HG03045 (cell line): Measurements from ENCODE around the gene ACTN4.
"Not testable (repeated sequence)": the region's sequence is repeated elsewhere in the genome, so short reads cannot be mapped to it uniquely, and the experiment has no call there.

Source experiments
- ATAC-seq: cut with Tn5 transposase; IDR thresholded peaks from one replicate; pipeline ENCODE4 v1.9.1; 2021; ENCODE audit warnings: mild to moderate bottlenecking, moderate library complexity; ENCODE audit not compliant: unreplicated experiment

Gene ACTN4

DNA sequence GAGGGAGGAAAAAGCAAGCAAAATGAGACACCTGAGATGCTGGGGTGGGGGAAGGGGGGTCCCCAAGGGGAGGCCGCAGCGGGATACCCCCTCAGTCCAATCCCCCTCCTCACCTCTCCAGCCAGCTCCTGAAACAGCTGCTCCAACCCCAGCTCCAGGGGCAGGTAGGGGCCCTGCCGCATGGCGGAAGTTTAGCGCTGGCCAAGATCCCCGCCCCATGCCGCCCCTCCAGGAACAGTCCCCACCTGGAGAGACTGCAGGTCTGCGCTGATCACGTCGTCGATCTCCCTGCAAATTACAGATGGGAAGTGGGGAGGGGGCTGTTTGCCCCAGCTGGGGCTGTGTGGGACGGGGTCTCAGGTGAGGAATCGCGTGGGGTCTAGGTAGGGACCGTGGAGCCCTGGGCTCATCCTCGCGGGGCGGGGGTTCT is 87.8 kb downstream of the ACTN4 start:
- ATAC-seq: no peak

DNA sequence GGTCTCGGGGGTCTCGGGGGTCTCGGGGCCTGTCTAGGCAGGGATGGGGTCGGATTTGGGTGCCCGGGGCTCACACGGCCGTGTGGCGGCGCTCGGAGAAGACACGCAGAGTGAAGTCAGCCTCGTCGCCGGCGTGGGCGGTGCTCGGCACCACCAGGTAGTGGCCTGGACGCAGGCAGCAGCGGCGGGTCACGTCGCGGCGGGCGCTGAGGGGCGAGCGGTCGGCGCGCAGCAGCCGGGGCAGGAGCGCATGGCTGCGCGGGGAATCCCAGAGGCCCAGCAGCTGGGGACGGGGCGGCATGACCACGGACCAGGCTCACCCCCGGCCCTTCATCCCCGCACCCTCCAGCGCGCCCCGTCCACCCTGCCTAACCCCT is 88.6 kb downstream of the ACTN4 start:
- no peak for ATAC-seq

DNA sequence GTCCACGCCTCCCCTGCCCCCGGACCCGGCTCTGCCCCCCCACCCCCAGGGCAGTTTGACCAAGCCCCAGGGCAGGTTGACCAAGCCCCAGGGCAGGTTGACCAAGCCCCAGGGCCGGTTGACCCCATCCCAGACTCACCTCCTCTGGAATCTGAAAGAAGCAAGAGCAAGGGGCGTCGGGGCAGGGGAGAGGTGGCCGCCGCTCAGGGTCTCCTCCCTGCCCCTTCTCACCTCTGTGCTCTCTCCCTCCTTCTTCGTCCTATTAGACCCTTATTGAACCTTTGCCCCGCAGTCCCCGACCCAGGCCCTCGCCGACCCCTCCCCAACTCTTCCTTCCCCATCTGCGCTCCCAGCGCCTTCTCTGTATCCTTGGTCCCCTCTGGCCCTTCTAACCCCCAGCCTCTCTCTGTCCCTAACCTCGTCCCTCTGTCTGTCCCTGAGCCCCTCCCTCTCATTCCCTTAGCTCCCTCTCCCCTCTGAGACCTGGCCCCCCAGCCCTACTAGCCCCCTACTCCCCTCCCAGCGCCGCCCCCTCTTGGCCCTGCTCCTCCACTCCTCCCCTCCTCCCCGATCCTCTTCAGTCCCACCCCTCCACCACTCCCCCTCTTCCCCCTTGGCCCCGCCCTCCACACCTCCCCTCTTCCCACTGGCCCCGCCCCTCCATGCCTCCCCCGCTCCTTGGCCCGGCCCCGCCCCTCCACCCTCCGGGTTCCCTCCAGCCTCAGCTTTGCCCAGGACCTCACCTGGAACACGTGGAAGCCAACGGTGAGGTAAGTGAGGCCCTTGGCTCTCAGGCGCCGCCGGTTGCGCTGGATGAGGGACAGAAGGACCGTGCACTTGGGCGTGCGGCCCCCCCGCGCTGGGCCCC is 89.2 kb downstream of the ACTN4 start:
- ATAC-seq: no peak

DNA sequence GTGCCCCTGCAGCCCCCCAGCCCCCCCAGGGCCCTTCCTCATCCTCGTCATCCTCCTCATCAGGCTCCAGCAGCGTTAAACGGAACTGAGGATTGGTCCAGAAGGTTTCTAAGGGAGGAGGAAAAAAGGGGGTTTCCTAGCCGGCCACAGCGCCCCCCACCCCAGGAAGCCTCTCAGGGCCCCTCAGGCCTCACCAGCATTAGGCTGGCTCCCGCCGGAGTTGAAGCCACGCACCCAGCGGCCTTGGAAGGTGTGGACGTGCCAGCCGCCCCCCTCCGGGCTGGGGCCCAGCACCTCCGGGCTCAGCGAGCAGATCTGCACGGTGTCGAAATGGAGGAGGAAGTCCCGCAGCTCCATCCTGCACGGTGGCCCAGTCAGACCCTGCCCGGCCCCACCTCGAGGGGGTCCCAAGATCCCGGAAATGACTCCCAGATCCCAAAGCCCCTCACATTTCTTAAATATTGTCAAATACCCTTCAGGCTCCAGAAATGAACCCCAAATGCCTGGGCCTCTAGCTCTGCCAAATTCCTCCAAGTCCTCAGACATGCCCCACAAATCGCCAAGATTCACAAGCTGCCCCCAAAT is 89.9 kb downstream of the ACTN4 start:
- no peak for ATAC-seq

DNA sequence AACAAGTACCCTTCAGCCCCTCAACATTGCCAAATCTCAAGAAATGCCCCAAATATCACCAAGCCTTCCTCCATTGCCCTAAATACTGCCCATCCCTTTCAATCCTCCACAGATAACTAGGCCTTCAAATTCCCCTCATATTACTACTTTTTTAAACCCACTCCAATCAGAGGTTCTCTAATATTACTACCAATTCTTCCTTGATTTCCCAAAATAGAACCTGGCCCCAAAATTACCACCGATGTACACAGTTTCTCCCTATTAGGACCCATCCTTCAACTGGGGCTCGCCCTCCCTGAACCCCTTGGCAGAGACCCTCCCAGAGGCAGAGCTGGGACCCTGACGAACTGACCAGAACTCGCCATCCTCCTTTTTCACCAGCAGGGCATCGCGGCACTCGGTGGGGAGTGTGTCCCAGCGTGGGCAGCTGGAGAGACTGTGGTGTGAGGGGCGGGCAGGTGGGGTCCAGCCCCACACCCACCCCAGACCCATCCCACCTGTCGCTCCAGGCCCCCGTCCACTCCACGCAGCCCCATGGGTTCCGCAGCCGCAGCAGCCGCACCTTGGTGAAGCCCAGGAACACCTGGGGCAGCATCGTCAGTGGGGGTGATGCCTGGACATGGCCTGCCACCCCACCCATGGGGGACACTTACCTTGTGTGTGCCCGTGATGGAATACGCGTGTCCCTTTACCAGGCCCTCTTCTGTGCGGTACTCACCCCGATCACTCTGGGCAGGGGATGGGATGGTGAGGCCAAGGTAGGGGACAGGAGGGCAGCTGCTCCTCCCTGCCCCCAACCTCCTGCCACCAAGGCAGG is 90.7 kb downstream of the ACTN4 start:
- no peak for ATAC-seq

DNA sequence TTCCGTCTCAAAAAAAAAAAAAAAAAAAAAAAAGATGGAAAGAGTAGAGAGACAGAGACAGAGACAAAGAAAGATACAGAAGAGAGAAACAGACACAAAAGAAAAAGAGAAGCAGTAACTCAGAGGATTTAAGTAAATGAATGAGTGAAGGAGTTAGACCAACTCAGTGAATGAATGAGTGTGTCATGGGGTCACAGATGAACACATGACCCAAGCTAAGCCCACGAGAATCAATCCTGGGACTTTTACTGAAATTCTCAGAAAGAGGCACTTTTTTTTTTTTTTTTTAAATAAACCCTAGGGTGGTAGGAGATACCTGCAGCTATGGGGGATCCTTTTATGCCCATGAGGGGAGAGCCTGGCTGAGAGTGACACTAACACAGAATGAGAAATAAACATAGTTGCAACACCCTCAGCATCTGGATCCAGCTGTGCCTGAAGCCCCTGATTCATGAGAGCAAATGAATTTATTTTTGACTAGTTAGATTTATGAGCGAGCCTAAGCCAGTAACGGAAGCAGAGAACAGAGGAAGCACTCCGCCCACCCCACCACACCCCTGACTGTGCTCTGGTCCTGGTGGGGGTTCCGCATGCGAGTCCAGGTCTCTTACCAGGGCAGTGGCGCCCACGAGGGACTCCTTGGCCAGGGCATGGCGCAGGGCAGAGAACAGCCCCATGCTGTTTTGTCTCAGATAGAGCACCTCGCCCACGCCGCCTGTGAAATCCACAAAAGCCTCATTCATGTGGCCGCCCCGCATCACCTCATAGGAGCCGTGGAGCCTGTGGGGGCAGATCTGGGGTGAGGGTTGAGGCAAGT is 92.2 kb downstream of the ACTN4 start:
- no peak for ATAC-seq

DNA sequence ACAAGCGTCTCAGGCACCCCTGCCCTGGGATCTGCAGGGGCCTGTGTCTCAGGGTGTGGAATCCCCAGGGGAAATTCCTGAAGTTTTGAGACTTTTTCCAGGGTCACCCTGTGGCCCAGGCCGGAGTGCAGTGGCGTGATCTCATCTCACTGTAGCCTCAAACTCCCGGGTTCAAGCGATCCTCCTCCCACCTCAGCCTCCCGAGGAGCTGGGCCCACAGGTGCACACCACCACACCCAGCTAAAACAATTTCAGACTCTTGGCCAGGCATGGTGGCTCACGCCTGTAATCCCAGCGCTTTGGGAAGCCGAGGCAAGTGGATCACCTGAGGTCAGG is 92.8 kb downstream of the ACTN4 start:
- no peak for ATAC-seq

DNA sequence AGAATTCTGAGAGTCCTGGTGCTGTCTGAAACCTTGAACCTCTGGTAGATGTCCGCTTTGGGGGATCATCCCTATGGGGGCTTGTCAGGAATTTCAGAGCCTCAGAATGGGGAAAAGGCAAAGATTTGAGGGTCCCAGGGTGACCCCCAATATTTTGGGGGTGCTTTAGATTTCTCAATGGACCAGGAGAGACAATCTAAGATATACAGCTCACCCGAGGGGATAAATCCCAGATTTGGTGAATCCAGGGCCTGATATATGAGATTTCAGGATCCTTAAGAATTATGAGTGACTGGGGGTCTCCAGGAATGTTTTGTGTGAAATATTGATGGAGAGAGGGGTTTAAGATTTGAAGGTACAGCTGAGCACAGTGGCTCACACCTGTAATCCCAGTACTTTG is 93.5 kb downstream of the ACTN4 start:
- no peak for ATAC-seq

DNA sequence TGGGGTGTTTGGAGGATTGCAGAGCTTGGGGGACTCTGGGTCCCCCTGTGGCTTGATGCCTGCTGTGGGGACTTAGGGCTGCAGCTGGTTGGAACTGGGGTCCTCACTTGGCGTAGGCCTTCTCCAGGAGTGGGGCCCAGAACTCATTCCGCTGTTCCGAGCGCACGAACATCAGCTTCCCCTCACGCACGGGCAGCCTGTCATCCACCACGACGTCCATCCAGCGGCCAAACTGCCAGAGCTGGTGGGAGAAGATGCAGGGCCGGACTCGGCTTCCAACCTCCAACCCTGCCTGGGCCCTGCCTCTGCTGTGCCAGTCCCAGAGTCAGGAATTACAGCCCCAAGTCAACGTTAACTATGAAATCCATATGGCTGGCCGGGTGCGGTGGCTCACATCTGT is 94.2 kb downstream of the ACTN4 start:
- no peak for ATAC-seq

DNA sequence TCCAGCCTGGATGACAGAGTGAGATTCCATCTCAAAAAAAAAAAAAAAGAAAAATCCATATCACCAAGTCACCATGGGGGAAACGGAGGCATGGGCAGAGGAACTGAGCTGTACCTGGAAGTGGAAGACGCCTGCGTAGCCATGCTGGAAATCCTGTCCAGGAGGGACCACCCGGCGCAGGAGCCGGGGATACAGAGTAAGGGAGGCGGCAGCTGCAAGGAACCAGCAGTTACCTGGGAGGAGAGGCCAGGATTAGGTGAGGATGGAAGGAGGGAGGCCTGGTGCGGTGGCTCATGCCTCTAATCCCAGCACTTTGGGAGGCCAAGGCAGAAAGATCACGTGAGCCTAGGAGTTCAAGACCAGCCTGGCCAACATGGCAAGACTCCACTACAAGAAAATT is 94.8 kb downstream of the ACTN4 start:
- ATAC-seq: no peak

DNA sequence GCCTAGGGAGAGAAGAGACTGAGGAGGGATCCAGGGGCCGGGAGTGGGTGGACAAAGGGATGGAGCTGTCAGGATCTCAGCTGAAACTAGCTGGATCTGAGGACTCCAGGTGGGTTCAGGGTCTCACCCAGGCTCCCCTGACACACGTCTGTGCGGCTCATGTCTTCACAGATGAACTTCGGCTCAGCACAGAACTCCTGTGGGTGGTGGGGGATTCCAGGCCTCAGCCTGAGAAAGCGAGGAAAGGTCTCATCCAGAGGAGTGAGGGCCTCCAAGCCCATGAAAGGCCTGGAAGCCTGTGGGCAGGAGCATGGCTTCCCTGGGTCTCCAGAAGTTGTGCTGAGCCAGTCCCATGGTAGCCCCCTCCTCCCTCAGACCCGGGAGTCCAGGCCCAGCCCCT is 95.5 kb downstream of the ACTN4 start:
- ATAC-seq: no peak

DNA sequence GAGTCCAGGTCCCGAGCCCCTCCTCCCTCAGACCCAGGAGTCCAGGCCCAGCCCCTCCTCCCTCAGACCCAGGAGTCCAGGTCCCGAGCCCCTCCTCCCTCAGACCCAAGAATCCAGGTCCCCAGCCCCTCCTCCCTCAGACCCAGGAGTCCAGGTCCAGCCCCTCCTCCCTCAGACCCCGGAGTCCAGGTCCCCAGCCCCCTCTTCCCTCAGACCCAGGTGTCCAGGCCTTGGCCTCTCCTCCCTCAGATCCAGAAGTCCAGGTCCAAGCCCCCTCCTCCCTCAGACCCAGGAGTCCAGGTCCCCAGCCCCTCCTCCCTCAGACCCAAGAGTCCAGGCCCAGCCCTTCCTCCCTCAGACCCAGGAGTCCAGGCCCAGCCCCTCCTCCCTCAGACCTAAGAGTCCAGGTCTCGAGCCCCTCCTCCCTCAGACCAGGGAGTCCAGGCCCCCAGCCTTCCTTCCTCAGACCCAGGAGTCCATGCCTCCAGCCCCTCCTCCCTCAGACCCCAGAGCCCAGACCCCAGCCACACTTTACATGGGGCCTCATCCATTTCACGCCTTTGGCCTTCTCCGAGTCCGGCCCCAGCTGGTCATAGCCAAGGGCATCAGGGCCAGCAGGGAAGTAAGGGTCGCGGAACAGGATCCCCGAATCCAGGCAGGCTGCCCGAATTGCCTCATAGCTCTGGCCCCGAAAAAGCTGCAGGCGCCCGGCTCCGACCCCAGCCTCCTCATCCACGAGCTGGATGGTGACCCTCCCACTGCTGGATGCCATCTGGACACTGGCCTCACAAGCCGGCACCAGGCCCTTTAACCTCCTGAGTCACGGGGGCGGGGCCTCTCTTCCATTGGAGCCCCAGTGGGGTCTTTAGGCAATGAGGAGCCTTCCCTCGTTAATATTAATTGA is 96.2 kb downstream of the ACTN4 start:
- ATAC-seq: no peak

DNA sequence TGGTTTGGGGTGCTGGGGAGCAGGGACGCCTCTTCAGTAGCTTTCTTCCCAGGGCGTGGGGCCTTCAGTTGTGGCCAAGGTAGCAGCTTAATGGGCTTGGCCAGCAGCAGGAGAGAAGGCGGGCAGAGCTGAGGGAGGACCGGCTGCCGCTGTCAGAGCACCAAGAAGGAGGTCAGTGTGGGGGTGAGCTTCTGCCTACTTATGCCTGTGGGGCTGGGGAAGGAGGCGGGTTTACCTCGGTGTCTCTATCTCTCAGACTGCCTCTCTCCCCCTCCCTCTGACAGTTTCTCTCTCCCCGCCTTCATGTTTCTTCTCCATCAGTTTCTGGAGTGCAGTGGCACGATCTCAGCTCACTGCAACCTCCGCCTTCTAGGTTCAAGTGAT is 96.8 kb downstream of the ACTN4 start, which contains the start of gene CAPN12:
Gene CAPN12, minus strand, starts transcription at position 177 of the 384 bp plus-strand sequence. CDS start 309 bp downstream, outside the sequence.
- no peak for ATAC-seq

DNA sequence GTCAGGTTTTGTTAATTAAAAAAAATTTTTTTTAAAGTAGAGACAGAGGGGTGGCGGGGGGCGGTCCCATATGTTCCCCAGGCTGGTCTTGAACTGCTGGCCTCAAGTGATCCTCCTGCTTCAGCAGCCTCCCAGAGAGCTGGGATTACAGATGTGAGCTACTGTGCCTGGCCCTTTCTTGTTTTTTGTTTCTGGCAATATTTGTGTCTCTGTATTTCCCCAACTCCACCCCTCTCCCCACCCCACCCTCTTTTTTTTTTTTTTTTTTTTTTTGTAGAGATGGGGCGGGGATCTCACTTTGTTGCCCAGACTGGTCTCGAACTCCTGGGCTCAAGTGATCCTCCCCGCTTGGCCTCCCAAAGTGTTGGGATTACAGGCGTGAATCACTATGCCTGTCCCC is 97.4 kb downstream of the ACTN4 start:
- no peak for ATAC-seq

DNA sequence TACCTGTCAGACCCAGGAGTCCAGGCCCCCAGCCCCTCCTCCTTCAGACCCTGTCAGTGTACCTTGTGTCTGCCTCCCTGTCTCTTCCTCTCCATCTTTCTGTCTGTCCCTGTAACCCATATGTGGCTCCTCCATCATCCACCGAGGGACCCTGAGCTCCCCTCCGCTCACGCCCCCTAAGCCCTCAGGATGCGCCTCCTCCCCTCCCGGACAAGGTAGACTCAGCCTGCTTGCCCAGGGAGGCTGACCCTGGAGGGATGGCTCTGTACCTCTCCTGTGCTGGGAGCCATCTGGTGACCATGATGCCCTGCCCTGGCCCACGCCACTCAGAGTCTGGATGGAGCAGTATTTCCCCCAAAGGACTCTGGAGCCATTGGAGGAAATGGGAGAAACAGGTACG is 97.9 kb downstream of the ACTN4 start:
- no peak for ATAC-seq

DNA sequence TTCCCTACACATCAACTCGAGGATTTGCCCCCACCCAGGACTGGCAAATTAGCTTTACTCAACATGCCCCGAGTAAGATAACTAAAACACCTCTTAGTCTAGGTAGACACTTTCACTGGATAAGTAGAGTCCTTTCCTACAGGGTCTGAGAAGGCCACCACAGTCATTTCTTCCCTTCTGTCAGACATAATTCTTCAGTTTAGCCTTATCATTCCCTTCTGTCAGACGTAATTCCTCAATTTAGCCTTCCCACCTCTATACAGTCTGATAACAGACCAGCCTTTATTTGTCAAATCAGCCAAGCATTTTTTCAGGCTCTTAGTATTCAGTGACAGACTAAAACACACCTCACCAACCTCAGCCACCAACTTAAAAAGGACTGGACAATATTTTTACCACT is 106.3 kb downstream of the ACTN4 start:
- ATAC-seq: not testable (repeated sequence)

DNA sequence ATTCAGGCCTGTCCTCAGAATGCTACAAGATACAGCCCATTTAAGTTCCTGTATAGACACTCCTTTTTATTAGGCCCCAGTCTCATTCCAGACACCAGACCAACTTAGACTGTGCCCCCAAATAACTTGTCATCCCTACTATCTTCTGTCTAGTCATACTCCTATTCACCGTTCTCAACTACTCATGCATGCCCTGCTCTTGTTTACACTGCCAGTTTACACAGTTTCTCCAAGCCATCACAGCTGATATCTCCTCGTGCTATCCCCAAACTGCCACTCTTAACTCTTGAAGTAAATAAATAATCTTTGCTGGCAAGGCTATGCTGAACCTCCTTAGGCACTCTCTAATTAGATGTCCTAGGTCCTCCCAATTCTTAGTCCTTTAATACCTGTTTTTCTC is 106.7 kb downstream of the ACTN4 start:
- ATAC-seq: not testable (repeated sequence)

DNA sequence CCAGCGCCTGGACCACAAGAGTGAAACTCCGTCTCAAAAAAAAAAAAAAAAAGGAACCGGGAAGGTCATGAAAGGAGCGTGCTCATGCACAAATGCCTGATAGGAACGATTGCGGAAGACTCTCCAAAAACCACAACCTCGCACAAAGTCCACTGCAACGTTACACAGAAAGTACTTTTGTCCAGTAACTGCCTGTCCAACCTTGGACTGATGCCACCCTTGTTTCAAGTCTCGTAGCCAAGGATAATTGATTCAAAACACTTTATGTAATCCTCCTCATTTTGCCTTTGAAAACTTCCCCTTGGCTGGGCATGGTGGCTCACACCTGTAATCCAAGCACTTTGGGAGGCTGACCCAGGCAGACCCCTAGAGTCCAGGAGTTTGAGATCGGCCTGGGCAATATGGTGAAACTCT is 112.1 kb downstream of the ACTN4 start:
- ATAC-seq: no peak

DNA sequence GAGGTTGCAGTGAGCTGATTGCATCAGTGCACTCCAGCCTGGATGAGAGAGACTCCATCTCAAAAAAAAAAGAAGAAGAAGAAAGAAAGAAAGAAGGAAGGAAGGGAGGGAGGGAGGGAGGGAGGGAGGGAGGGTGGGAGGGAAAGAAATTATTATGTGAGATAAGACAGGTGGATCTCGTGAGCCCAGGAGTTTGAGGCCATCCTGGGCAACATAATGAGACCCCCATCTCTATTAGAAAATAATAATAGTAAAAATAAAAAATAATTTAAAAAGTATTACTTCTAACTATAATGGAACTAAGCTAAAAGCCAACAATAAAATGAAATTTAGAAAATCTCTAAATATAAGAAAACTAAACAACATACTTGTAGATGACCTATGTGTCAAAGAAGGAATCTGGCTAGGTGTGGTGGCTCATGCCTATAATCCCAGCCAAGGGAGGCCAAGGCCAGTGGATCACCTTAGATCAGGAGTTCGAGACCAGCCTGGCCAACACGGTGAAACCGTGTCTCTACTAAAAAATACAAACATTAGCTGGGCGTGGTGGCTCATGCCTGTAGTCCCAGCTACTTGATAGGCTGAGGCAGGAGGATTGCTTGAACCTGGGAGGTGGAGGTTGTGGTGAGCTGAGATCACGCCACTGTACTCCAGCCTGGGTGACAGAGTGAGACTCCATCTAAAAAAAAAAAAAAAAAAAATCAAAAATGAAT is 113.5 kb downstream of the ACTN4 start:
- not testable (repeated sequence) for ATAC-seq
